HCT116 (cell line): ENCODE measurements around the gene NFKB2. TPM values are rescaled to one million over a fixed set of nuclear protein-coding genes. Genes with fewer than 3 reads are reported as not detected.

ENCODE experiments used
- ATAC-seq: fragments of 200-7000 bp; cut with Tn5 transposase; 2 replicates; pipeline ENCODE4 v1.9.1; 2020; ENCODE audit warnings: mild to moderate bottlenecking, moderate library complexity
- BruUV-seq: library from RNA; stranded (reverse); fragments of 400-500 nt; replicated peaks from 2 replicates; lab custom pipeline; 2021; lab: Mats Ljungman, UMichigan
- CTCF ChIA-PET: fragments of 300-600 bp; sonication (Branson Sonifier 250); formaldehyde crosslinking; loops from one replicate; lab custom pipeline; 2021; ENCODE audit warnings: antibody characterized with exemption; lab: Charles Lee
- POLR2A ChIA-PET: fragments of 300-600, 350-600 bp; sonication (Branson Sonifier 250); formaldehyde crosslinking; loops from one replicate; lab custom pipeline; 2021; ENCODE audit warnings: antibody characterized with exemption; lab: Charles Lee
- RAD21 ChIA-PET, 2 experiments: fragments of 300-600 bp; sonication (Branson Sonifier 250); formaldehyde crosslinking; loops; one replicate each; lab custom pipeline; 2023; ENCODE audit warnings: low total read pairs in 2 of 2; ENCODE audit not compliant: uncharacterized antibody in 2 of 2, unreplicated experiment in 2 of 2, low non-redundant PET in 1 of 2; lab: Charles Lee
- DNase-seq: peaks from one replicate; pipeline ENCODE4 v3.0.0-alpha.2; 2010; ENCODE audit warnings: low read depth, low spot score
- H2AFZ ChIP-seq: fragments of 200-600 bp; shearing (Covaris generic), sonication (generic); 2 replicates; pipeline ENCODE4 v1.6.1; 2017; ENCODE audit warnings: low read depth, mixed run types, mixed read lengths, antibody characterized with exemption, low read length; ENCODE audit not compliant: poor library complexity, severe bottlenecking
- H3K27ac ChIP-seq: 2 replicates; pipeline ENCODE4 v1.5.1; 2012; ENCODE audit warnings: low read depth, low read length
- H3K27me3 ChIP-seq: fragments of 200-600 bp; sonication (generic); 2 replicates; pipeline ENCODE4 v1.6.1; 2016; ENCODE audit warnings: mixed run types, low read length, mixed read lengths; ENCODE audit not compliant: insufficient read depth
- H3K36me3 ChIP-seq, 2 experiments: fragments of 200-500 bp in 1 of 2; fragments of 200-600 bp in 1 of 2; sonication (Bioruptor generic) in 1 of 2; sonication (generic) in 1 of 2; 2 replicates each; pipeline versions ENCODE4 v1.5.1 to v1.6.1; 2014 to 2016; ENCODE audit warnings: low read length in 2 of 2, inconsistent platforms in 1 of 2, mixed read lengths in 1 of 2, mixed run types in 1 of 2; ENCODE audit not compliant: insufficient read depth in 2 of 2, control insufficient read depth in 1 of 2
- H3K4me1 ChIP-seq, 2 experiments: fragments of 200-600 bp in 1 of 2; sonication (generic) in 1 of 2; 2 replicates each; pipeline versions ENCODE4 v1.5.1 to v1.6.1; 2012 to 2017; ENCODE audit warnings: low read length in 2 of 2, inconsistent platforms in 1 of 2, mild to moderate bottlenecking in 1 of 2, mixed read lengths in 1 of 2, mixed run types in 1 of 2, moderate library complexity in 1 of 2; ENCODE audit not compliant: insufficient read depth in 2 of 2, control insufficient read depth in 1 of 2
- H3K4me2 ChIP-seq: fragments of 200-600 bp; sonication (generic); 2 replicates; pipeline ENCODE4 v1.6.1; 2017; ENCODE audit warnings: mixed run types, low read length, mixed read lengths
- H3K4me3 ChIP-seq, 2 experiments: fragments of 200-600 bp in 1 of 2; sonication (generic) in 1 of 2; replicated peaks in 1 of 2; 2 replicates each; pipeline ENCODE4 v1.5.1; 2011 to 2016; ENCODE audit warnings: low read length in 2 of 2, control low read depth in 1 of 2, low read depth in 1 of 2, mild to moderate bottlenecking in 1 of 2, mixed read lengths in 1 of 2, mixed run types in 1 of 2
- H3K79me2 ChIP-seq: fragments of 200-600 bp; sonication (generic); 2 replicates; pipeline ENCODE4 v1.6.1; 2017; ENCODE audit warnings: mild to moderate bottlenecking, mixed run types, low read length, moderate library complexity, mixed read lengths; ENCODE audit not compliant: insufficient read depth
- H3K9ac ChIP-seq: fragments of 200-600 bp; sonication (generic); 2 replicates; pipeline ENCODE4 v1.6.1; 2016; ENCODE audit warnings: low read length, mixed read lengths
- H3K9me2 ChIP-seq: fragments of 200-600 bp; sonication (generic), shearing (Covaris generic); 2 replicates; pipeline ENCODE4 v1.6.1; 2017; ENCODE audit warnings: mixed run types, mild to moderate bottlenecking, moderate library complexity; ENCODE audit not compliant: insufficient read depth
- H3K9me3 ChIP-seq, 2 experiments: fragments of 200-500 bp in 1 of 2; fragments of 200-600 bp in 1 of 2; sonication (Bioruptor generic) in 1 of 2; sonication (generic) in 1 of 2; 2 replicates each; pipeline ENCODE4 v1.6.1; 2014 to 2017; ENCODE audit warnings: low read length in 2 of 2, mixed read lengths in 2 of 2, inconsistent platforms in 1 of 2, low read depth in 1 of 2, mild to moderate bottlenecking in 1 of 2, mixed run types in 1 of 2, moderate library complexity in 1 of 2; ENCODE audit not compliant: control insufficient read depth in 1 of 2, insufficient read depth in 1 of 2
- H4K20me1 ChIP-seq: fragments of 200-600 bp; sonication (generic), shearing (Covaris generic); 2 replicates; pipeline ENCODE4 v1.6.1; 2017; ENCODE audit warnings: mixed run types, mild to moderate bottlenecking, moderate library complexity; ENCODE audit not compliant: insufficient read depth
- CBX3 ChIP-seq: IDR thresholded peaks from 2 replicates; pipeline ENCODE4 v1.6.1; 2012; ENCODE audit warnings: low read depth
- EZH2 ChIP-seq: fragments of 200-600 bp; sonication (generic); IDR thresholded peaks from 2 replicates; pipeline ENCODE4 v1.6.1; 2017; ENCODE audit warnings: antibody characterized with exemption, mixed run types
- EZH2phosphoT487 ChIP-seq: fragments of 200-600 bp; IDR thresholded peaks from 2 replicates; pipeline ENCODE4 v1.6.1; 2018; ENCODE audit warnings: antibody characterized with exemption, borderline replicate concordance
- JUND ChIP-seq: IDR thresholded peaks from 2 replicates; pipeline ENCODE4 v1.6.1; 2012
- POLR2AphosphoS5 ChIP-seq: IDR thresholded peaks from 2 replicates; pipeline ENCODE4 v1.6.1; 2011; ENCODE audit warnings: mild to moderate bottlenecking, low read depth, low read length, moderate library complexity
- TCF7L2 ChIP-seq: IDR thresholded peaks from 2 replicates; pipeline ENCODE4 v1.7.0; 2011; ENCODE audit warnings: borderline replicate concordance, inconsistent platforms; ENCODE audit not compliant: insufficient read depth, insufficient read length; ENCODE audit errors: extremely low read depth
- intact Hi-C: fragments of 100-400 bp; cut with micrococcal nuclease; formaldehyde crosslinking; loops from 2 replicates; pipeline ENCODE4 v1.10.0; 2022
- total RNA-seq: library from RNA; stranded (reverse); gene quantifications from one replicate; pipeline ENCODE4 v1.2.1, GENCODE V29; 2021; ENCODE audit not compliant: unreplicated experiment
- TF ChIP-seq, protein P1 (sequence below): IDR thresholded peaks from 2 replicates; pipeline ENCODE4 v1.6.1; 2012

Gene NFKB2
- total RNA-seq, 1 experiment from 2014 or later: 115 TPM

DNA sequence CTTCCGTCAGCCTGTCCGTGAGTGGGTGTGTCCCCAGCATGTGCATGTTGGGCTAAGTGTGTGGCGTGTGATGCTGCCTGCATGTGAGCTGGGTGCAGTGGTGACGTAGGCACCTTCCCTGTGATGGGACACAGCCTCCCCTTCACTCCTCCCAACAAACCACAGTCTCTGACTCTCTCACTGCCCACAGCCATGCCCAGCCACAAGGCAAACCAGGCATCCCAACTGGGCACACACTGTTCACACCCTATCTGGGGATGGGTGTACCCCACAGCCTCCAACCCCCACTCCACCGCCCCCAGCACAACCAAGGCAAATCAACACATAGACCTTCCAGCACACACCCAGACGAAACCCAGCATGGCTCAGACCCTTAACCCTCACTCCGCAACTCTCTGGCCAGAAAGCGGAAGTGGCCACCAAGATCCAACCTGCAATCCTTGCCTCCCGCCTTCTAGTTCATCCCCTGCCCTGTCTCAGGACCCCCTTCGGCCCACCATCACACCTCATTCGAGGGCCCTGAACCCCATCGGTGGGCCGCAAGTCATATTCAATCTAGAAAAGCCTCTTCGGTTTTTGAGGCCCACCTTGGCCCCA lies 12.7 kb downstream of the NFKB2 start:
- Histone ChIP-seq H4K20me1 (no peaks in the 10 kb centered on the region), H3K27me3 (peaks cover 3% of the 10 kb centered on the region; the same call in 1 of the 2 replicates), H3K9me2 (no peaks in the 10 kb centered on the region), H3K4me2 (peak overlapping the region; percentile 94), H3K4me1 (peaks cover 11 to 28% of the 10 kb centered on the region in 2 experiments), H2AFZ (no peak overlapping the region), H3K4me3 (peak overlapping the region; percentile 56 to 74), H3K36me3 (no peaks in the 10 kb centered on the region), H3K79me2 (no peaks in the 10 kb centered on the region), H3K9ac (peak overlapping the region; percentile 61), H3K9me3 (no peaks in the 10 kb centered on the region), H3K27ac (peak overlapping the region; percentile 50; the same call in 1 of the 2 replicates)
- ChIA-PET POLR2A (no interaction called here), RAD21 (no interaction called here), CTCF (no interaction called here)
- ATAC-seq (no peak), DNase-seq (no peak)
- 0 out of 2 replicates have a peak, but pooled peaks have one; percentile 2 for TF ChIP-seq POLR2AphosphoS5
- no peak for TF ChIP-seq TCF7L2
- TF ChIP-seq, protein P1, sequence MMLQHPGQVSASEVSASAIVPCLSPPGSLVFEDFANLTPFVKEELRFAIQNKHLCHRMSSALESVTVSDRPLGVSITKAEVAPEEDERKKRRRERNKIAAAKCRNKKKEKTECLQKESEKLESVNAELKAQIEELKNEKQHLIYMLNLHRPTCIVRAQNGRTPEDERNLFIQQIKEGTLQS: no peak
- TF ChIP-seq JUND: no peak
- TF ChIP-seq EZH2: no peak
- no peak for TF ChIP-seq EZH2phosphoT487
- no peak for TF ChIP-seq CBX3
- no TSS peak for BruUV-seq
- intact Hi-C loops: no loop called here
